Muscle of arm (tissue), 14 donors: ENCODE results near the gene RGS3. TPM values are rescaled to one million over a fixed set of nuclear protein-coding genes. Genes with fewer than 3 reads are reported as not detected.
"Not testable (repeated sequence)": the region's sequence is repeated elsewhere in the genome, so short reads cannot be mapped to it uniquely, and the experiment has no call there.

Experiments used
- DNase-seq: peaks from one replicate; pipeline ENCODE4 v3.0.0-alpha.2; 2013
- long read RNA-seq, 11 donors: transcript quantifications; one replicate each; lab custom pipeline, GENCODE V29; 2026
- polyA plus RNA-seq, 12 donors: library from polyadenylated mRNA; unstranded; fragments of 120-200 nt; gene quantifications; one replicate each; pipeline ENCODE4 v1.2.1, GENCODE V29; 2013; ENCODE audit not compliant: insufficient read length in 12 of 12

RGS3 gene
- polyA plus RNA-seq = 10 to 100 TPM in 11 of 12 donors, not detected in 1; 36.9 to 56.4 (median 43.6) TPM
- long read RNA-seq, donor 1, full-length matches to known transcripts = 6 of 12 reads
- long read RNA-seq, donor 1, partial matches to known transcripts = 0 of 12 reads
- long read RNA-seq, donor 1, other reads (novel, unspliced or antisense) = 6 of 12 reads
- long read RNA-seq, donor 2, transcript RGS3-211 (5 exons, 2,155 nt) = major isoform, 20 of 20 reads
- long read RNA-seq, donor 2, partial matches to known transcripts = 0 of 20 reads
- long read RNA-seq, donor 2, other reads (novel, unspliced or antisense) = 0 of 20 reads
- long read RNA-seq, donor 3, transcript RGS3-211 (5 exons, 2,155 nt) = major isoform, 5 of 7 reads
- long read RNA-seq, donor 3, partial matches to known transcripts = 0 of 7 reads
- long read RNA-seq, donor 3, other reads (novel, unspliced or antisense) = 0 of 7 reads
- long read RNA-seq, donor 4, transcript RGS3-211 (5 exons, 2,155 nt) = major isoform, 8 of 9 reads
- long read RNA-seq, donor 4, partial matches to known transcripts = 0 of 9 reads
- long read RNA-seq, donor 4, other reads (novel, unspliced or antisense) = 0 of 9 reads
- long read RNA-seq, donor 5 = 0 reads
- long read RNA-seq, donor 6, transcript RGS3-211 (5 exons, 2,155 nt) = major isoform, 7 of 9 reads
- long read RNA-seq, donor 6, partial matches to known transcripts = 0 of 9 reads
- long read RNA-seq, donor 6, other reads (novel, unspliced or antisense) = 0 of 9 reads
- long read RNA-seq, donor 7, transcript RGS3-211 (5 exons, 2,155 nt) = major isoform, 9 of 10 reads
- long read RNA-seq, donor 7, partial matches to known transcripts = 0 of 10 reads
- long read RNA-seq, donor 7, other reads (novel, unspliced or antisense) = 0 of 10 reads
- long read RNA-seq, donor 8, full-length matches to known transcripts = 18 of 18 reads
- long read RNA-seq, donor 8, partial matches to known transcripts = 0 of 18 reads
- long read RNA-seq, donor 8, other reads (novel, unspliced or antisense) = 0 of 18 reads
- long read RNA-seq, donor 9, transcript RGS3-211 (5 exons, 2,155 nt) = major isoform, 15 of 25 reads
- long read RNA-seq, donor 9, partial matches to known transcripts = 10 of 25 reads
- long read RNA-seq, donor 9, other reads (novel, unspliced or antisense) = 0 of 25 reads
- long read RNA-seq, donor 10, transcript RGS3-211 (5 exons, 2,155 nt) = major isoform, 13 of 14 reads
- long read RNA-seq, donor 10, partial matches to known transcripts = 0 of 14 reads
- long read RNA-seq, donor 10, other reads (novel, unspliced or antisense) = 0 of 14 reads
- long read RNA-seq, donor 11, transcript RGS3-211 (5 exons, 2,155 nt) = major isoform, 30 of 33 reads
- long read RNA-seq, donor 11, partial matches to known transcripts = 0 of 33 reads
- long read RNA-seq, donor 11, other reads (novel, unspliced or antisense) = 0 of 33 reads

DNA sequence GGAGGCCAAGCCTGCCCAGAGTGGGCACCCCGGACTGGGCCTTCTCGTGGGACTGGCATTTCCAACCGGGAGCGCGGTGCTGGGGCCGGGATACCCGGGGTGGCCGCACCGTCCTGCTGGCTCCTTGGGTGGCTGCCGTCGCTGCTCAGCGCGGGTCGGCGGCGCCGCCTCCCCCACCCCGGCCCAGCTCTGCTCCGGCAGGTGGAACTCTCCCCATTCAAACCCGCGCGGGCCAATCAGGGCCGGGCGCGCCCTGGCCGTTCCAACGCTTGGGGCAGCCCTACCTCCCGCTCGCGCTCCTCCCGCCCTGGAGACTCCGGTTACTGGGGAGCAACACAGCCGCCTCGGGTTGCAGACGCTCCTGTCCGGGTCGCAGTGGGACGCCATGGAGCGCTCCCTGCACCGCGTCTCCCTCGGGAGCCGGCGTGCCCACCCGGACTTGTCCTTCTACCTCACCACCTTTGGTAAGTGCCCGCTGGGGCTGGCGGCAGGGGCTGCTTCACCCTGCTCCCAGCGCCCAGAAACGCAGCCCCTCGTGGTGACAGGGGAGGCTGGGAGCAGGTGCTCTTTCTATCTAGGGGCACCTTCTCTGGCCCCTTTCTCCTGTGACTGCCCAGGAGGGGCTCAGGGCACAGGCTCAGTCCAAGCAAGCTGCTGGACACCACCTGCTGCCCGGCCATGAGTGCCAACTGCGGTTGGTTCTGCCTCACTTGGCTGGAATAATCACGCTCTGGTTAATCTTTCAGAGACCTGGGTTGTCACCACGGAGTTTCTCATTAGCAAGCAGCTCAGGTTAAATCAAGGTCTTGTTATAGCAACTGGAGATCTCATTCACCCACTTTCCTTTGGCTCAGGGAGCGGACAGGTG is at the start of gene RGS3:
Gene RGS3, plus strand, starts transcription at position 310 of the 868 bp plus-strand sequence. Its CDS starts 76 bp downstream, at position 386.
- no peak for DNase-seq

DNA sequence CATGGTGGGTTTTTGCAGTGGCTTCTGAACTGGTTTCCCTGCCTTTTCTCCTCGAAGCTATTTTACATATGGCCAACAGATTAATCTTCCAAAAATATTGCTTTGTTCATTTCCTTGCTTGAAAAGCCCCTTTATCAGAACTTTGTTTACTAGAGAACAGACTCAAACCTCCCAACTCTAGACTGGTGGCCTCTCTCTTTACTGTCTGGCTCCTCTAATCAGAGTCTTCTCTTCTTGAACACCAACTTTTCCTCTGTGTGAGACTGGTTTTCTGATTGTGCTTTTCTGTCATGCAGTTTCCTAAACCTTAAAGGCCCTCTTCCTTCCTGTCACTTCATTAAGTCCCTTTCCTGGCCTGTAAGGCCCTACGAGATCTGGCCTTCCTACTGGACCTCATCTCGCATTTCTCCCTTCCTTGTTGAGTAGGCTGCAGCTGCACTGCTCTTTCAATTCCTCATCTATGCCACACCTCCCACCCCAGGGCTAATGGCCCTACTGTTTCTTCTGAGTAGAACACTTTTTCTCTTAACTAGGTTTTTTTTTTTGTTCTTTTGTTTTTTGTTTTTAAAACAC is 47.3 kb upstream of the RGS3 start:
- no peak for DNase-seq

DNA sequence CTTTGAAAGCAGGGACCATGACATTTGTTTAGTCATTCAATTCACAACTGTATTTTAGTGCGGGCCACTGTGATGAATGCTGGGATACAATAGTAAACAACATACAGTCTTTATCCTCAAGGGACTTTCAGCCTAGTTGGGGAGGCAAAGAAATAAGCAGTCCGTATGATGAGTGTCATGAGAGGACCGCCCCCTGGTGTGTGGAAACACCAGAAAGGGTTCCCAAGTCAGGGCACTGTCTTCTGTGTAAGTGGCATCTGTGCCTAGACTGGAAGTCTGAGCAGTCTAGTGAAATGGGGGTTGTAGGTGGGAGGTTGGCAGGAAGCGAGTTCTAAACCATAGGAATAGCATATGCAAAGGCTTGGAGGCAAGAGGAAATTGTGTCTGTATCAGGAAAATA is 46.2 kb upstream of the RGS3 start:
- no peak for DNase-seq

DNA sequence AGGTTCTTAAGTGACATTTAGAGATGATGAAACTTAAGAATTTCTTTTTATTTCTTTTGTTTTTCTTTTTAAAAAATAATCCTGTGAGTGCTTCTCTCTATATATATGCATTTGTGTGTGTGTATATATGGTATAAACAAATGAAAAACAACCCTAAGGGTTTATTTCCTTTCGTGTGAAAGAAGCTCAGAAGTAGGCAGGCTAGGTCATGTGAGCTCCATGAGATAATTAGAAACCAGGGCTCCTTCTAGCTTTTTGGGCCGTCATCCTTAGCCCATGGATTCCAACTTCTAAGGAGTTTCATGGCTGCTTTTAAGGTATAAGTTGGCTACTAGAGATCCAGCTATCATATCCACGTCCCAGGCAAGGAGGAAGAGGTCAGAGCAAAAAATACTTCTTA is 41.8 kb upstream of the RGS3 start:
- no peak for DNase-seq

DNA sequence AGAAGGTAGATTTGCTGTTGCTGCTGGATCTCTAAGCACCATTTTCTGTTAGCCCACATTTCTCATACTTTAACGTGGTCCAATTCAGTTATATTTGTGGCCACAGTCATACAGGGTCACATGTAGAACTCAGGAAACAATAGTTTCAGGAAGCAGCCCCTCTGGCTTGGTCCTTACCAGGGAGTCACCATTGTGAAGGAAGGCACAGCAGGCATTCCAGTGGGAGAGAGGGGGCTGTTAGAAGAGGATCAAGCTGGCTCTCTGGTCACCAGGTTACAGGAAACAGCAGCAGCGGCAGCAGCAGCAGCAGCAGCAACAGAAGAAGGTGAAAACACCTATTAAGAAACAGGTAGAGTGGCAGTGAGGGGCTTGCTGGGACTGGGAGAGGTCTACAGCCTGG is 38.5 kb upstream of the RGS3 start:
- no peak for DNase-seq

DNA sequence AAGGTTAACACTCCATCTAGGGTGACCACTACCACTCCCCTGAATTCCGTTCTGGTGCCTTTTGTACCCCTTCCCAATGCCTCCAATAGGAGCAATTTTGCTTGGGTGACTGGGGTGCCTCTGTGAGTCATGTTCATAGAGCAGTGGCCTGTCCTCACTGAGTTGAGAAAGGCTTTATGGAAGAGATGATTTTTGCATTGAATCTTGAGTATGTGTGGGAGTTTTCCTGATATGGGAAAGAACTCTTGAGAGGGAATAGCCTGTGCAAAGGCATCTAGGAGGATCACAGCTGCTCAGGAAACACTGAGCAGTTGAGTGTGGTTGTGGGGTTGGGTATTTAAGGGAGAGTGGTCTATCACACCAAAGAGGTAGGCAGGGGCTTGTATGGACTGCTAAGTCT is 36.8 kb upstream of the RGS3 start:
- no peak for DNase-seq

DNA sequence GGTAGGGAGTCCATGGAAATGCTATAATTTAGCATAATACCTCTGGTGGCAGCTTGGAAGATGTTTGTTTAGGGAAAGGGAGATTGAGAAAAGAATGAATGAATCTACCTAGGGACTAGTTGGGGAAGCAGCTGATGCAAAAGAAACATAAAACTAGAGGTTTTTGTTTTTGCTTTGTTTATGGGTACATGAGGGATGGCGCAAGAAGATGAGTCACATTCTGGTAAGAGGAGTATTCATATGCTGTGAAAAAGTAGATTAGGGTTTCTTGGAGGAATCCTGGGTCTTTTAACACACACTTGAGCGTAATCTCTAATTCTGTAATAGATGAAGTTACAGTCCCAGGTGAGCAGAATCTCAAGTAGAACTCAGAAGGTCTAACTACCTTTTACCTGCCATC is 35.9 kb upstream of the RGS3 start:
- no peak for DNase-seq

DNA sequence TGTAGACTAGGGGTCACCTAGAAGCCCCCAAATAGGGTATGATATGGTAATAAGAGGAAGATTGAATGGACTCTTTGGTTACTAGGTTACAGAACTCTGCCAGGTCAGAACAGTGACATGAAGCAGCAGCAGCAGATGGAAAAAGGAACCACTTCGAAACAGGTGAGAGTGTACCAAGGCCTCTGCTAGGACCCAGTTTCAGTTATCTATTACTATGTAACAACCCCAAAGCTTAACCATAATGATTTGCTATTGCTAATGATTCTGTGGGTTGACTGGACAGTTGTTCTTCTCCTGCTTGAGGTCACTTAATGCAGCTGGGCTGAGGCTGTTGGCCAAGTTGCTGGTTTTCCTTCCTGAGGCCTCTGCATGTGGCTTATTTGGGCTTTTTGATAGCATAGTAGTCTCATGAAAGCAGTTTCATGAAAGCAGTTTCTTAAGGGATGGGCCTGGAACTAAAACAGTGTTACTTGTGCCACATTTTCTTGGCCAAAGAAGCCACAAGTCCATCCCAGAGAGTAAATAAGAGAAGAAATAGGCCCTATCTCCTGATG is 35.4 kb upstream of the RGS3 start:
- DNase-seq = peak; percentile 28

DNA sequence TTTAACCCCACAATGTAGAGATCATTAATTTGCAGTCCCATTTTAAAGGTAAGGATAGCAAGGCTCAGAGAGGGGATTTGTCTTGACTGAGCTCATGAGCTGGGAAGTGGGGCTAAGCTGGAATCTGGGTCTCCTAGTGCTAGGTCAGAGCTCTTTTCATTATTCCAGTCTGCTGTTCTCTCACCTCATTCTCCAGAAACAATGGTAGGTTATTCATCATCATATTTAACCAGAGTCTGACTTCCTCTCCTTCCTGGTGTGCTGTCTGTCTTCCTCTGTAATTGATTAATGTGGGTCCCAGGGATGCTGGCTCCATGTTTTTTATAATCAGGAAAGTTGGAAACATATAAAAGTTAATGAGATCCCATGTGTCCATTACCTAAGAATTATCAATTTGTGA is 32.3 kb upstream of the RGS3 start:
- no peak for DNase-seq

DNA sequence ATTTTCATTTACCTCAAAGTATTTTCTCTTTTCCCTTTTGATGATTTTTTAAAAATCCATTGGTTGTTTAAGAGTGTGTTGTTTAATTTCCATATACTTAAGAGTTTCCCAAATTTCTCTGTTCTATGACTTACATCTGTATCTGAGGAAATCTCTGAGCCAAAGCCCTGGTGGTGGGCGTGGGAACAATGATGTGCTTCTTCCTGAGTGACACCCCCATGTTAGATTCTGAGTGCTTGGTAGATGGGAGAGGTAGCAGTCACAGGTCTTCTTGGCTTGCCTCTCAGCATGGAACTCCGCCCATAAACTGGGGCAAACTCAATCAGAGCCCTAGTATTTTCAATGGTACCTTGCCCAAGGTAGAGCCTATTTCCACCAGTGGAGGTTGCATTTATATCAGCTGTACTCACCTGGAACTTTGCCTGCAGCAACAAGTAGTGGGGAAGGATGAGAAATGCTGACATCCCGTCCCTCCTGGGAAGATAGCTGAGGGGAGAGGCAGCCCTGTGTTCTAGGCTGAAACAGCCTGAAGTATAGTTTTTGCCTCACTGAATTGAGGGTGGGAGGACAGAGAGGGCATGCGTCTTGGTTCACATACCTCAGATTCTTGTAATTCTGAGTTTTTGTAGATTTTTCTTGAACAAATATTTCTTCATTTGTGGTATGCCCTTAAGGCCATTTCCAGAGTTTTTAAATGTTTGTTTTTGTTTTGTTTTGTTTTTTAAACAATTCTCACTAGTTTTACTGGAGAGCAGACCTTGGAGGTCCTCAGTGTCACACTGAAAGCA is 26.6 kb upstream of the RGS3 start:
- no peak for DNase-seq

DNA sequence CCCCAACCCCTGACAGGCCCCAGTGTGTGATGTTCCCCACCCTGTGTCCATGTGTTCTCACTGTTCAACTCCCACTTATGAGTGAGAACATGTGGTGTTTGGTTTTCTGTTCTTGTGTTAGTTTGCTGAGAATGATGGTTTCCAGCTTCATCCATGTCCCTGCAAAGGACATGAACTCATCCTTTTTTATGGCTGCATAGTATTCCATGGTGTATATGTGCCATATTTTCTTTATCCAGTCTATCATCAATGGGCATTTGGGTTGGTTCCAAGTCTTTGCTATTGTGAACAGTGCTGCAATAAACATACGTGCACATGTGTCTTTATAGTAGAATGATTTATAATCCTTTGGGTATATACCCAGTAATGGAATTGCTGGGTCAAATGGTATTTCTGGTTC is 25.8 kb upstream of the RGS3 start:
- not testable (repeated sequence) for DNase-seq

DNA sequence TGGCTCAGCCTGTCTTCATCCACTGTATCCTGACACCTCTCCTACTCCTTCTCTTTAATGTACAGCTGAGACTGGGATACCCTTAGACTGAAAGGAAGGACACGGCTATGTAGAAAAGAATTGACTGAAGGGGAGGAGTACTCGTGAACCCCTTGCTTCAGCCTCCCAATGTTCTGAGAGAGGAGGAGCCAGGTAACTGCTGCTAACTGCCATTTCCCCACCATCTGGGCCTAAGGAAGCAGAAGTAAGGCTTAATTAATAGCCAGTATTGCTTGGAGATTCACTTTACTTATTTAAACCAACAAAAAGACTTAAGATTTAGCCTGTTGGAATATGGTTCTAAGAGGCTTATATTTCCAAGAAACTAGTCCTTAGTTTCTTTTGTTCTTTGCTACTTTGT is 18.8 kb upstream of the RGS3 start:
- no peak for DNase-seq

DNA sequence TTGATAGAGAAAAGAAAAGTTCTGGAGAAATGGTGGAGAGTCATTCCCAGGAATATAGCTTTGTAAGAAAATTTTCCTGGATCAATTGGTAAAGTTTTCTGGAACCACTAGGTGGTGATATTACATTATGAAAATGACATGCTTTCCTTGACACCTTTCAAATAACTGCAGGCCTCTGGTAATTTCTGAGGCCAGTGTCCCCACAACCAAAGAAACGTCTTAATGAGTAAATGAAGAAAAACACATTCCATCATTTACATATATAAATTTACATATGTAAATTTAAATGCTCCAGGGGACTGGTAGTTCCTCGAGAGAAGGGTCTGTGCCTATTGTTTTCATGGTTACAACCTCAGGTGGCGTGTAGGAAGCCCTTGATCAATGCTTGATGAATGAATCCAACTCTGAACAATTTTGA is 17.2 kb upstream of the RGS3 start:
- DNase-seq = peak; percentile 50

DNA sequence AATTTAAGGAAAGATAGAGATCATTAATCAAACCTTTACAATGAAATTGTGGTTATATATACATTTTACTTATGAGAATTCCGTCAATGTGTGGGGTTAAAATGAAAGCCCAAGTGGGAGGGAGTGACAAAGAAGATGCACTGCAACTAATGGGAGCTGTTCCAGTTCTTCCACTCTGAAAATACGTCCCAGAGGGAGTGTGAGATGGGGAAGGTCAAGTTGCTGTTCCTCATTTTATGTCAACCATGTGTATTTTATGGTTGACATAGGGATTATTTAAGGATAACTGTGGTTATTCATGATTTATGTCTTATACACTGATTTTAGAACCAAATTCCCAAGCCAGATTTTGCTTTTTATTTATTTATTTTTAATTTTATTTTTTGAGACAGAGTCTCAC is 14.2 kb upstream of the RGS3 start:
- DNase-seq = no peak

DNA sequence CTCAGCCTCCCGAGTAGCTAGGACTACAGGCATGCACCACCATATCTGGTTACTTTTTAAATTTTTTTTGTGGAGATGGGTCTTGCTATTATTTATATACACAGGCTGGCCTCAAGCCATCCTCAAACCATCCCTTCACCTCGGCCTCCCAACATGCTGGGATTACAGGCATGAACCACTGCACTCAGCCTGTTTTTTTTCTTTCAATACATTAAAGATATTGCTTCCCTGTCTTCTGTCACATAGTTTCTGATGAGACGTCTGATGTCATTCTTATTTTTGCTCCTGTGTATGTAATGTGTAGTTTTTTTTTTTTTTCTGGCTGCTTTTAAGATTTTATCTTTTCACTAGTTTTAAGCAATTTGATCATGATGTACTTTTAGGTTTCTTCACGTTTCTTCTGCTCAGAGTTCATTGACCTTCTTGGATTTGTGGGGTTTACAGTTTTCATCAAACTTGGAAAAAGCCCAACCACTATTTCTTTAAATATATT is 11.4 kb upstream of the RGS3 start:
- no peak for DNase-seq

DNA sequence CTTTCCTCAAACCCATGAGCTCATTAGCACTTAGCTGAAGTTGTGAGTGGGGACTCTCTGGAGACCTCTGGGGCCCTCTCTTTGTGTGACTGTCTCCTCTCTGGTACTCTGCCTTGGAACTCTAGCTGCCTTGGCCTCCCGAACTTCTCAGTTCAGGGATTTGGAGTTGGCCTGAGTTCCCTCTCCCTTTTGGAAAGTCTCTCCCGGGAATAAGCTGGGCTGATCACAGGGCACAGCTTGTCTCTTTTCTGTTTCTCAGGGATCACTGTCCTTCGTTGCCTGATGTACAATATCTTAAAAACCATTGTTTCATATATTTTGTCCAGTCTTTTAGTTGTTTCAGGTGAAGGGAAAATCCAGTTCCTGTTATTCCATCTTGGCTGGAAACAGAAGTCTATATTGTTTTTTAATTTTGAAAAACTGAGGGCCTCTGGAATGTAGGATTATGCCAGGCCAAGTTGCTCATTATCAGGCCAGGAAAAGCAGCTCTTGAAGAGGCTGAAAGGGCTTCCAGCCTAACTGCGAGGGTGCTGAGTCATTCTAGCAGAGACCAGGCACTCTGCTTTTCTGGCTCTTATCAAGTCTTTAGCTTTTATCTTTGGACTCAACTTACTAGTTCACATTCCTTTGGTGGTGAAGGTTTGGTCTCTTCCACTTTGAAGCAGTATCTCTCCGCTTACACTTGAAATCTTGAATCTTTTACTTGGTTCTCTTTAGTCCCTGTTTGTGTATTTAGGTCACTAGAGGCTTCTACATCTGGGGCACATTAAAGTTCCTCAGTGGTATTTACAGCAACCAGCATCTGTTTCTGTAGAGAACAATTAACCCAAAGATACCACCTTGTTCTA is 8.4 kb upstream of the RGS3 start:
- DNase-seq = no peak

DNA sequence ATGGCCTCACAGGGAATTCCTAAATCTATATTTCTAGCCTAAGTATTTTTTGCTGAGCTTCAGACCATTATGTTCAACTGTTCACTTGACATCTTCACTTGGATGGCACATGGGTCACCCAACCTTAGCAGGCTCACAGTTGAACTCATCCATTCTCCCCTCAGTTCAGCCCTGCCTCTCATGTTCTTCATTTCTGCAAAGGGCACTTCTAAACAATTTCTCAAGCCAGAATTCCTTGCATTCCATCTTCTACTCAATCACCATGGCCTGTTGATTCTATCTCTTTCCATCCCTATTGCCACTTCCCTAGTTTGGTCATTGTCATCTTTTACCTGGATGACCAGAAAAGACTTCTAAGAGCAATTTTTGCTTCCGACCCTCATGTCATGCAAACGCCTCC is 7.3 kb upstream of the RGS3 start:
- DNase-seq = no peak

DNA sequence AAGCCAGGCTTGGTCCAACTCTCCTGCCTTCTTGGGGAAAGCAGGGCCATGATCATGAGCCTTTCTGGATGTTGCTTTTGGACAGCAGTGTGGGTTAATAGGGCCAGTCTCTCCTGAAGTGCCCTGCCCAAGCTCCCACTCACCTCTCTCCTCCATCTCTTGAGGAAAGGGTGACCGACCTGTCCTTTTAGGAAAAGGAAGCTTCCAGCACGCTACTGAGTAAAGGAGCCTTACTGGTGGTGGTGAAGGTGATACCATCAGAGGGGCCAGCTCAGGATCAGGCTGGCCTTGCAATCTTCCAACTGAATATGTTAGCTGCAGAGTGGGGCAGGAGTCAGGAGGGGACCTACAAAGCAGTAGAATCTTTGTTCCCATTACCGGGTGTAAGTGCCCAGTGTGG is 2.2 kb upstream of the RGS3 start:
- no peak for DNase-seq
